Ovary (tissue), 3 donors: Measurements from ENCODE around the gene LARGE1.

Experiments
- CTCF ChIP-seq, 3 donors: fragments of 450-650 bp in 2 of 3; fragments of 200-600 bp in 1 of 3; IDR thresholded peaks; one replicate each; pipeline versions ENCODE4 v1.5.1 to v1.8.0; 2016 to 2022; ENCODE audit warnings: antibody characterized with exemption in 3 of 3, mild to moderate bottlenecking in 1 of 3
- EP300 ChIP-seq: sonication (generic); formaldehyde crosslinking; IDR thresholded peaks from one replicate; pipeline ENCODE4 v1.6.1; 2017; ENCODE audit warnings: antibody characterized with exemption
- POLR2A ChIP-seq: fragments of 450-650 bp; IDR thresholded peaks from one replicate; pipeline ENCODE4 v1.6.1; 2017; ENCODE audit warnings: antibody characterized with exemption, mild to moderate bottlenecking, moderate library complexity
- donor health status: DM: no; HTN: no; CAD: no.

GRCh38 chr22:33835265-33835664, 85.0 kb downstream of the LARGE1 start:
- no peak for TF ChIP-seq CTCF (IDR thresholded peaks at IDR 0.05)
- no peak for TF ChIP-seq POLR2A
- TF ChIP-seq EP300: no peak
